Activated CD8-positive, alpha-beta T cell treated with anti-CD3 and anti-CD28 coated beads, Interleukin-2, amount 10 ng/mL, durations not matched to agents 7 days and 5 days (primary cell): ENCODE data around the gene CCDC9. TPM values are rescaled to one million over a fixed set of nuclear protein-coding genes. Genes with fewer than 3 reads are reported as not detected.
A peak's percentile ranks its signal among the peaks of the same experiment; 100 is the strongest.

Experiments used
- ATAC-seq: fragments of 150-1000 bp; cut with Tn5 transposase; one replicate; pipeline ENCODE4 v1.10.0; 2021; ENCODE audit warnings: moderate library complexity
- CTCF ChIA-PET: fragments of 350-600 bp; sonication (Branson Sonifier 250); formaldehyde crosslinking; loops from one replicate; lab custom pipeline; 2021; ENCODE audit warnings: antibody characterized with exemption; lab: Charles Lee
- POLR2A ChIA-PET: fragments of 350-600 bp; sonication (Branson Sonifier 250); formaldehyde crosslinking; loops from one replicate; lab custom pipeline; 2021; ENCODE audit warnings: antibody characterized with exemption; lab: Charles Lee
- DNase-seq: peaks from one replicate; pipeline ENCODE4 v3.0.0-alpha.2; 2020
- H3K27ac Mint-ChIP-seq: one replicate; pipeline ENCODE4 v1.8.0; 2021; ENCODE audit warnings: mild to moderate bottlenecking, mixed read lengths
- H3K27me3 Mint-ChIP-seq: one replicate; pipeline ENCODE4 v1.8.0; 2021; ENCODE audit warnings: low read depth, mixed read lengths
- H3K36me3 Mint-ChIP-seq: one replicate; pipeline ENCODE4 v1.8.0; 2021; ENCODE audit warnings: low read depth, mixed read lengths
- H3K4me1 Mint-ChIP-seq: one replicate; pipeline ENCODE4 v1.8.0; 2021; ENCODE audit warnings: low read depth, mixed read lengths
- H3K4me3 Mint-ChIP-seq: one replicate; pipeline ENCODE4 v1.8.0; 2021; ENCODE audit warnings: mild to moderate bottlenecking, mixed read lengths
- H3K9me3 Mint-ChIP-seq: one replicate; pipeline ENCODE4 v1.8.0; 2022; ENCODE audit warnings: mixed read lengths; ENCODE audit not compliant: insufficient read depth
- total RNA-seq, 2 experiments: library from RNA; stranded (reverse); gene quantifications; one replicate each; pipeline ENCODE4 v1.2.3, GENCODE V29; 2021

CCDC9 gene
- total RNA-seq, 2 experiments from 2014 or later: 30.0 to 32.1 TPM

DNA sequence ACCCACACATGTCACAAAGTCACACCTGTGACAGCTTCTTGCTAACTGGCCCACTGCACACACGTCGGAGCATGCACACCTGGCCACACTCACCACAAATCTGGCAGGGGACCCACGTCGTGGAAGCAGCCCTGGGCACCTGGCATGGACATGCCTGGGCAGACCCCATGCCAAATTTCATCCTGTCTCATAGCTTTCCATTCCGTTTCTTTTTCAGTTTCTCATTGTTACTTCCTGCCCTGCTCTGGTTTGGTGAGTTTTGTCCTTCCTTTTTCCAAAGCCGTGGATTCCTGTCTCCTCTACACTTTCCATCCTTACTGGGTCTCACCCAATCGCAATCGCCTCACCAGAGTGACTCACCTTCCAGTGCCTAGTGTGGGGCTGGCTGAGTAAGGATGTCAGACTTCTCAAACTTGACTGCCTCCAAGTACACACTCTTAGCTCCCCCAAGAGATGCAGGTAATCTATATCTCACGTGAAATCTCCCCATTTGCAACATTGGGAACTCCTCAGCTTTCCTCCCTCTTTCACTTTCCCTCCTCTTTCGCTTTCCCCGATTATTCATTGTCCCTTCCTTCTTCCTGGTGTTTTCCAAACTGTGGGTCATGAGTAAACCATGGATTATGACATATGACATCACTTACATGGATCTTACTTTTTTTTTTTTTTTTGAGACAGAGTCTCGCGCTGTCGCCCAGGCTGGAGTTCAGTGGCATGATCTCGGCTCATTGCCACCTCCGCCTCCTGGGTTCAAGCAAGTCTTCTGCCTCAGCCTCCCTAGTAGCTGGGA is 23.7 kb upstream of the CCDC9 start:
- peaks cover 3% of the 10 kb centered on the region for H3K27me3 Mint-ChIP-seq
- H3K9me3 Mint-ChIP-seq: no peaks in the 10 kb centered on the region
- H3K36me3 Mint-ChIP-seq: peaks cover 4% of the 10 kb centered on the region
- ChIA-PET CTCF (interaction anchor here (0.9 to 4.7 kb wide), 6 partner anchors 11 to 87 kb away, joined by 4 to 58 read pairs (median 8); no protein-coding TSS in a partner anchor), POLR2A (interaction anchor here (0.7 to 1.5 kb wide), 7 partner anchors 9 to 121 kb away, joined by 3 to 12 read pairs (median 3); partner anchors contain the start of genes CCDC9 and ZC3H4)
- DNase-seq: no peak
- peak overlapping the region; percentile 87 for H3K27ac Mint-ChIP-seq
- peaks cover 20% of the 10 kb centered on the region for H3K4me1 Mint-ChIP-seq
- H3K4me3 Mint-ChIP-seq: peak overlapping the region; percentile 72
- no peak for ATAC-seq

DNA sequence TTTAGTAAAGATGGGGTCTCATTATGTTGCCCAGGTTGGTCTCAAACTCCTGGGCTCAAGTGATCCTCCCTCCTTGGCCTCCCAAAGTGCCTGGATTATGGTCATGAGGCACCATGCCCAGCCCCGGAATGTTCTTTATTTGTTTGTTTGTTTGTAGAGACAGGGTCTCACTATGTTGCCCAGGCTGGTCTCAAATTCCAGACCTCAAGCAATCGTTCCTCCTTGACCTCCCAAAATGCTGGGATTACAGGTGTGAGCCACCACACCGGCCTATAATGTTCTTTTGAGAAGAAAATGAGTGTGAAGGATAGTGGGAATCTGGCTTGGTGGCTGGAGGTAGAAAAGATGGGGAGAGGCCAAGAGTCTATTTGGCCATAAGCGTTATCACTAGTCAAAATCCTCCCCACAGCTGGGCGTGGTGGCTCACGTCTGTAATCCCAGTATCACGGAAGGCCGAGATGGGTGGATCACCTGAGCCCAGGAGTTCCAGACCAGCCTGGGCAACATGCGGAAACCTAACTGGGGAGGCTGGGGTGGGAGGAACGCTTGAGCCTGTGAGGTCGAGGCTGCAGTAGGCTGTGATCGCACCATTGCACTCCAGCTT is 20.2 kb upstream of the CCDC9 start:
- Mint-ChIP-seq H3K4me1 (peaks cover 36% of the 10 kb centered on the region), H3K9me3 (no peaks in the 10 kb centered on the region), H3K27ac (no peak overlapping the region), H3K27me3 (peaks cover 3% of the 10 kb centered on the region), H3K36me3 (peaks cover 4% of the 10 kb centered on the region), H3K4me3 (no peak overlapping the region)
- no peak for ATAC-seq
- no peak for DNase-seq
- POLR2A ChIA-PET: interaction anchor here (1.2 kb wide), 1 partner anchor 10 kb away, joined by 3 read pairs; no protein-coding TSS in a partner anchor
- CTCF ChIA-PET: interaction anchor here (4.7 kb wide), 1 partner anchor 8 kb away, joined by 58 read pairs; no protein-coding TSS in a partner anchor

DNA sequence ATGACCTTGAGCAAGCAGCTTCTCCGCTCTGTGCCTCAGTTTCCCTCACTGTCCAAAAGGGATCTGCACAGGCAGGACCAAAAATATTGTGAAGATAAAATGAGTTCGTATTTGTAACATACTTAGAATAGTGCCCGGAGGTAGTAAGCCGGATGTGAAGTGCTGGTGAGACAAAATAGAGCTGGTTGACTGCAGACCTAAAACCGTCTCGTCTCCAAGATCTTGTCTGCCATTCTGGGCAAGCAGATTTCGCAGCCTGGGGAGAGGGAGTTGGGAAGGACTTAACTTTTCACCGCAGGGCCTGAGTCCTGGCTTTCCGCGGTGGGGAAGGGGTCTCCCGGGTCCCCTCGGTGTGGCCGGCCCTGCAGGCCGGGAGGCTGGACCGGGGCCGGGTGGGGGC is 17.2 kb upstream of the CCDC9 start:
- H3K36me3 Mint-ChIP-seq: no peaks in the 10 kb centered on the region
- peaks cover 3% of the 10 kb centered on the region for H3K27me3 Mint-ChIP-seq
- H3K27ac Mint-ChIP-seq: peak overlapping the region; percentile 80
- no peaks in the 10 kb centered on the region for H3K9me3 Mint-ChIP-seq
- peak overlapping the region; percentile 67 for H3K4me3 Mint-ChIP-seq
- ATAC-seq: no peak
- CTCF ChIA-PET: interaction anchor here (1.1 to 2.8 kb wide), 4 partner anchors 8 to 108 kb away, joined by 3 to 16 read pairs (median 4); partner anchors contain the start of gene SAE1
- POLR2A ChIA-PET: interaction anchor here (0.7 to 1.5 kb wide), 3 partner anchors 11 to 81 kb away, joined by 3 to 6 read pairs (median 4); no protein-coding TSS in a partner anchor
- peak; percentile 40 for DNase-seq
- peaks cover 29% of the 10 kb centered on the region for H3K4me1 Mint-ChIP-seq

DNA sequence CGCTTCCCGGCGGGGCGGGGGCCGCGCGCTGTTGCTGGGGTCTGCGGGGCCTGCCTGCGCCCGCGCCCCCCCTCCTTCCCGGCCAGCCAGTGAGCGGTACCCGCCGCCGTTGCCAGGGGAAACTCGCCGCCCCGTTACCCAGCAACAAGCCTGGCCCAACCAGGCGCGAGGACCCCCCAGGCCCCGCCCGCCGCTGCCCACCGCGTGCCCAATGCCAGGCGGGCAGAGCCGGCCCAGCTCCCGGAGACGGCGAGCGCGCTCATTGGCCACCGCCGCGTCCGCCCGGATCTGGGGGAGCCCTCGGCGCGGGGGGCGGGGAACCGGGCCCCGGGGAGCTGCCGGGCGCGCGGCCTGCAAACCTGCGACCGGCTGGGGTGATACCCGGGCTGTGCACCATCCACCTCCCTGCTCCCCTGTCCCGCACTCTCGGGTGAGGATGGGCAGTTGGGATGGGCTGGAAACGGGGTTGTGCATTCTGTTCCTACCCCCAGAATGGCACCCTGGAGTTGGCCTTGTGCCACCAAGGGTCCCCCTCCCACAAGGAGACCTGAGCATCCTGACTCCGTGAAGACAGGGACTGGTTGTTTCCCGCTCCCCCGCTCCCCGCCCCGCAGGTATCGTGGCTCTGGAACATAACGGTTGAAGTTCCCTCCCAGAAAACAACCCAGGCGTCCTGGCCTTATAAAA is 16.6 kb upstream of the CCDC9 start:
- no peaks in the 10 kb centered on the region for H3K9me3 Mint-ChIP-seq
- CTCF ChIA-PET: interaction anchor here (1.1 to 2.8 kb wide), 4 partner anchors 8 to 109 kb away, joined by 3 to 16 read pairs (median 4); partner anchors contain the start of gene SAE1
- peak; percentile 26 for ATAC-seq
- POLR2A ChIA-PET: interaction anchor here (0.7 kb wide), 1 partner anchor 12 kb away, joined by 4 read pairs; no protein-coding TSS in a partner anchor
- H3K4me1 Mint-ChIP-seq: peaks cover 35% of the 10 kb centered on the region
- DNase-seq: peak; percentile 66
- peak overlapping the region; percentile 45 for H3K27ac Mint-ChIP-seq
- H3K4me3 Mint-ChIP-seq: peak overlapping the region; percentile 42
- H3K36me3 Mint-ChIP-seq: no peaks in the 10 kb centered on the region
- peaks cover 3% of the 10 kb centered on the region for H3K27me3 Mint-ChIP-seq

DNA sequence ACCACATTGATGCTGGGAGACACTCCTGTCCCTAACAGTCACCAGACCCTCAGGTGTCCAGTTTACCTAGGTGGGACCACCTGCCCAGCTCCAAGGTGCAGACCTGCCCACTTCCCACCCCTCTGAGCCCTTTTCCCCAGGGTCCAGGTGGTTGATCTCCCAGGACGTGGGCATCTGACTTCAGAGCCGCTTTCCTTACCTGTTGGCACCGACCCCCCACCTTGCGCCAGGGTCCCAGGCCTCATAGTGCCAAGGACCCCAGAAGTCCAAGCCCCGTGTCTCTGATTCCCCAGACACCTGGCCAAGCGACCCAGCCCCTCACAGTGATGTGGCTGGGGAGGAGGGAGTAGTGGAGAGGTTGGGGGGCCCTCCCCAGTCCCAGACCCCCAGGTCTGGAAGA is 15.8 kb upstream of the CCDC9 start:
- ATAC-seq: no peak
- no peak overlapping the region for H3K27ac Mint-ChIP-seq
- no peaks in the 10 kb centered on the region for H3K9me3 Mint-ChIP-seq
- no peaks in the 10 kb centered on the region for H3K27me3 Mint-ChIP-seq
- ChIA-PET POLR2A (interaction anchor here (1.1 kb wide), 1 partner anchor 14 kb away, joined by 7 read pairs; no protein-coding TSS in a partner anchor), CTCF (interaction anchor here (1.0 kb wide), 2 partner anchors 15 to 30 kb away, joined by 4 read pairs; no protein-coding TSS in a partner anchor)
- peaks cover 42% of the 10 kb centered on the region for H3K4me1 Mint-ChIP-seq
- peak overlapping the region; percentile 42 for H3K4me3 Mint-ChIP-seq
- H3K36me3 Mint-ChIP-seq: no peaks in the 10 kb centered on the region
- DNase-seq: no peak

DNA sequence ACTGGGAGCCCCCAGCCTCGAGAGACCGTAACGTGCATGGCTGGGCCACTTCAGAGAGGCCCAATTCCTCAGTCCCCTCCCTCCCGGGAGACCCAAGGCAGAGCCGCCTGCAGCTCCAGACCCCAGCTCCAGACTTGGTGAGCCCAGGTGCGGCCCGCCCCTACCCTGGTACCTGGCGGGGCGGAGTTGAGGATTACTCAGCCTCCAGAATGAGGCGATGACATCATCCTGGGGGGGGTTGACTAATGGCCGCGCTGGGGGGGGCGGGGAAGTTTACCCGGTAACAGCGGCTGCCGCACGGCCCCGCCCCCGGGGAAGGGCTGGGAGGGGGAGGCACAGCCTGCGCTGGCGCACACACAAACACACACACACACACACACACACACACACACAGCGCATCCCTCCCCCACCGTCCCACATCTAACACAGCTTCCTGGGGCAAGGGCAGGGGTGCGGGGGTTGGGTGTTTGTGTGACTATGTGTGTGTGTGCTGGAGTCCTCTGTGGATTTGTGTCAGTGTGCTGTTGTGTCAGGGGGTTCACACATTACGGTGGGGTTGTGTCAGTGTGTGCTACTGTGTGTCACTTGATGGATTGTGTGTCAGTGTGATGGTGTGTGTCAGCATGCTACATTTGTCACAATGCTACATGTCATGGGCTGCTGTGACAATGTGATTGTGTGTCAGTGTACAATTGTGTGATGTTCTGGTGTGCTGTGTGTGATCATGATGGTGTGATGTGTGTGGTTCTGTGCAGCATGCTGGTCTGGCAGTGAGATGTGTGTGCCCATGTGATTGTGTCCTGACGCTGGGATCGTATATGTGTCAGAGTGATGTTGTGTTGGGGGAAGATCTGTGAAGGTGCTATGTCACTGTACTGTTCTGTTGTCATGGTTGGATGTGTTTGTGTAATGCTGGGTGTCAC is 15.1 kb upstream of the CCDC9 start:
- H3K27ac Mint-ChIP-seq: no peak overlapping the region
- no peaks in the 10 kb centered on the region for H3K36me3 Mint-ChIP-seq
- peaks cover 42% of the 10 kb centered on the region for H3K4me1 Mint-ChIP-seq
- H3K9me3 Mint-ChIP-seq: no peaks in the 10 kb centered on the region
- H3K4me3 Mint-ChIP-seq: no peak overlapping the region
- H3K27me3 Mint-ChIP-seq: no peaks in the 10 kb centered on the region
- ChIA-PET POLR2A (interaction anchor here (1.1 kb wide), 1 partner anchor 15 kb away, joined by 7 read pairs; no protein-coding TSS in a partner anchor), CTCF (interaction anchor here (1.0 kb wide), 2 partner anchors 16 to 30 kb away, joined by 4 read pairs; no protein-coding TSS in a partner anchor)
- DNase-seq: peak; percentile 92
- ATAC-seq: peak; percentile 34

DNA sequence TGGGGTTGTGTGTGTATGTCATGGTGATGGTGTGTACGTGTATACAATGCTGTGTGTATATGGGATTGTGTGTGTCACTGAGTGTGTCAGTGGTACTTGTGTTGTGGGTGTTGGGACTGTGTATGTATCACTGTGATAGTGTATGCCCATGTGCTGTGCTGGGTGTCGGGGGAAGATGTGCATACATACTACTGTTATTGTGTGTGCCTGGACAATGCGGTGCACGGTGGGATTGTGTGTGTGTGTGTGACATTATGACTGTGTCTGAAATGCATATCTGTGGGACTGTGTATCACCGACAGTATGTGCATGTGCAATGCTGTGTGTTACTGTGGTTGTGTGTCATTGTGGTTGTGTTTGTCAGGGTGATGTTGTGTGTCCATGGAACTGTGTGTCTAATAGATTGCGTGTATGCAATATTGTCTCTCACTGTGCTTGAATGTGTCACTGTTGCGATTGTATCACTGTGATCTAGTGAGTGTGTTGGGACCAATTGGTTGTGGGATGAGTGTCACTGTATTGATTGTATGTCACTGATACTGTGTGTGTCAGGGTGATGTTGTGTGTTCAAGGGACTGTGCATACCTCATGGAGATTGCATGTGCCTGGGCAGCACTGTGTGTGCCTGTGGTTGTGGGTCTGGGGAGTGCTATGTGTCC is 14.3 kb upstream of the CCDC9 start:
- Mint-ChIP-seq H3K27ac (no peak overlapping the region), H3K9me3 (no peaks in the 10 kb centered on the region), H3K4me1 (peaks cover 42% of the 10 kb centered on the region), H3K27me3 (no peaks in the 10 kb centered on the region), H3K4me3 (no peak overlapping the region), H3K36me3 (no peaks in the 10 kb centered on the region)
- ChIA-PET CTCF (interaction anchor here (6.8 kb wide), 1 partner anchor 31 kb away, joined by 484 read pairs; no protein-coding TSS in a partner anchor), POLR2A (interaction anchor here (3.0 kb wide), 1 partner anchor 15 kb away, joined by 44 read pairs; no protein-coding TSS in a partner anchor)
- DNase-seq: no peak
- no peak for ATAC-seq

DNA sequence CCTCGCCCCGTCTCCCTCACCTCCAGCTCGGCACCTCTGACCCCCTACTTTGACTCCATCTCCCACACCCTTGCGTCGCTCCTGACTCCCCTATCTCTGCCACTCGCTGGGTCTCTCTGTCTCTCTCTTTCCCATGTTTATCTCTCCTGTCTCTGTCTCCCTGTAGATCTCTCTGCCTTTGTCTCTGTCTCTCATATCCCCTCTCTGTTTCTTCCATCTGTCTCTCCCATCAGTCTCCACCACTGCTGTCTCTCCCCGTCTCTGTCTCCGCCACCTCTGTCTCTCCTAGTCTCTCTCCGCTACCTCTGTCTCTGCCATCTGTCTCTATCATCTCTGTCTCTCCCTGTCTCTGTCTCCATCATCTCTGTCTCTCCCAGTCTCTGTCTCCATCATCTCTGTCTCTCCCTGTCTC is 13.0 kb upstream of the CCDC9 start:
- H3K36me3 Mint-ChIP-seq: no peaks in the 10 kb centered on the region
- no peaks in the 10 kb centered on the region for H3K9me3 Mint-ChIP-seq
- H3K4me1 Mint-ChIP-seq: peaks cover 47% of the 10 kb centered on the region
- peak overlapping the region; percentile 66 for H3K4me3 Mint-ChIP-seq
- DNase-seq (no peak), ATAC-seq (peak; percentile 5)
- H3K27ac Mint-ChIP-seq: peak overlapping the region; percentile 92
- H3K27me3 Mint-ChIP-seq: no peaks in the 10 kb centered on the region
- POLR2A ChIA-PET: interaction anchor here (0.8 to 3.0 kb wide), 9 partner anchors 11 to 111 kb away, joined by 3 to 44 read pairs (median 9); partner anchors contain the start of genes CCDC9 and INAFM1
- CTCF ChIA-PET: interaction anchor here (1.0 to 6.8 kb wide), 14 partner anchors 10 to 231 kb away, joined by 3 to 484 read pairs (median 22); partner anchors contain the start of genes CCDC9 and SAE1

DNA sequence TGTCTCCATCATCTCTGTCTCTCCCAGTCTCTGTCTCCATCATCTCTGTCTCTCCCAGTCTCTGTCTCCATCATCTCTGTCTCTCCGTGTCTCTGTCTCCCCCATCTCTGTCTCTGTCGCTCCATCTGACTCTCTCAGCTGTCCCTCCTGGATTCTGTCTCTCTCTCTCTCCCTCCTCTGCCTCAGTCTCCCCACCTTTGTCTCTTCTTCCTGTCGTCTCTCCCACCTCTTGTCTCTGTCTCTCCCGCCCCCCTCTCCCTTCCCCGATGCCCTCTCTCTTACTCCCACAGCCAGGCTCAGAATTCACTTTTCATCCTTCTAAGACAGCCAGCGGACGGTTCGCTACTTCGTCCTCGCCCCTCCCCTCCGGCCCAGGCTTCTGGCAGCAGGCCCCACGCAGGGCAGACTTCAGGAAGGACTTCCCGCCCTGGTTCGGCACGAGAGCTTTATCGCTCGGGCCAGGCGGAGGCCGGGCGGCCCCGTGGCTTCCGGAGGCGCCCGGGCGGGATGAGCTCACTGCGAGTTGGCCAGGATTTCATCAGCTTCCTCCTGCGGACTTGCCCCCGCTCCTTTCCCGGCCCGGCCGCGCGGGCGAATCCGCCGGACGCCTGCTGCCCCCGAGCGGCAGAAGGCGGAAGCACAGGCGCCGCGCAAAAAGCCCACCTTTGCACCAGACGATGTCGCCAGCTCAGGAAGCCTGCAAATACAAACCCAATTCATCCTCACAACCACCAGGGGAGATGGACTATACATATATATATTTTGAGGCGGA is 12.4 kb upstream of the CCDC9 start:
- DNase-seq (peak; percentile 95), ATAC-seq (peak; percentile 83)
- Mint-ChIP-seq H3K27me3 (no peaks in the 10 kb centered on the region), H3K9me3 (no peaks in the 10 kb centered on the region), H3K36me3 (no peaks in the 10 kb centered on the region), H3K27ac (peak overlapping the region; percentile 92), H3K4me3 (peak overlapping the region; percentile 66), H3K4me1 (peaks cover 42% of the 10 kb centered on the region)
- POLR2A ChIA-PET: interaction anchor here (0.7 to 3.0 kb wide), 20 partner anchors 12 to 231 kb away, joined by 3 to 44 read pairs (median 4); partner anchors contain the start of genes CCDC9, INAFM1 and ZC3H4
- CTCF ChIA-PET: interaction anchor here (0.6 to 6.8 kb wide), 51 partner anchors 10 to 486 kb away, joined by 3 to 484 read pairs (median 6); partner anchors contain the start of genes CCDC9, SAE1 and ZC3H4
